Upper lobe of right lung (tissue), 1 donor: ENCODE results near the gene WNK2. TPM values are rescaled to one million over a fixed set of nuclear protein-coding genes. Genes with fewer than 3 reads are reported as not detected.

Experiments used
- ATAC-seq: fragments of 200-7000 bp; cut with Tn5 transposase; one replicate; pipeline ENCODE4 v1.9.1; 2020; ENCODE audit warnings: mild to moderate bottlenecking, moderate library complexity
- DNase-seq: peaks from one replicate; pipeline ENCODE4 v3.0.0-alpha.2; 2020
- H3K27ac ChIP-seq: fragments of 200-600 bp; one replicate; pipeline ENCODE4 v1.8.0; 2022
- H3K27me3 ChIP-seq: fragments of 200-600 bp; one replicate; pipeline ENCODE4 v1.8.0; 2022; ENCODE audit warnings: mild to moderate bottlenecking
- H3K36me3 ChIP-seq: fragments of 200-600 bp; one replicate; pipeline ENCODE4 v1.8.0; 2022
- H3K4me1 ChIP-seq: fragments of 200-600 bp; one replicate; pipeline ENCODE4 v1.8.0; 2022
- H3K4me3 ChIP-seq: fragments of 200-600 bp; one replicate; pipeline ENCODE4 v1.8.0; 2022; ENCODE audit warnings: mild to moderate bottlenecking
- H3K9me3 ChIP-seq: fragments of 200-600 bp; one replicate; pipeline ENCODE4 v1.8.0; 2022
- intact Hi-C: fragments of 100-400 bp; cut with DNase I; formaldehyde crosslinking; loops from one replicate; pipeline ENCODE4 v1.11.0; 2022
- total RNA-seq: library from RNA; stranded (reverse); fragmentation: NEBNext Ultra II Directional; extraction: Animal tissue kit (Norgen Biotek cat#: 25700); gene quantifications from one replicate; pipeline ENCODE4 v1.2.1, GENCODE V29; 2021
- TF ChIP-seq, protein P1 (sequence below): fragments of 200-600 bp; IDR thresholded peaks from one replicate; pipeline ENCODE4 v1.8.0; 2022; ENCODE audit warnings: antibody characterized with exemption
- donor health status: DM: no; HTN: yes; CAD: no; lungs with severe emphysema.

WNK2 gene
- total RNA-seq, 1 donor from 2014 or later = 0.35 TPM

GRCh38 chr9:93308158-93308602 lies 124.2 kb downstream of the WNK2 start:
- H3K4me1 ChIP-seq = no peaks in the 10 kb centered on the region
- intact Hi-C loops = loop anchor here (10.0 kb wide), 1 partner anchor 153 kb away; no protein-coding TSS in a partner anchor
- H3K27ac ChIP-seq = no peak overlapping the region
- no peak overlapping the region for H3K4me3 ChIP-seq
- no peaks in the 10 kb centered on the region for H3K27me3 ChIP-seq
- TF ChIP-seq, protein P1, sequence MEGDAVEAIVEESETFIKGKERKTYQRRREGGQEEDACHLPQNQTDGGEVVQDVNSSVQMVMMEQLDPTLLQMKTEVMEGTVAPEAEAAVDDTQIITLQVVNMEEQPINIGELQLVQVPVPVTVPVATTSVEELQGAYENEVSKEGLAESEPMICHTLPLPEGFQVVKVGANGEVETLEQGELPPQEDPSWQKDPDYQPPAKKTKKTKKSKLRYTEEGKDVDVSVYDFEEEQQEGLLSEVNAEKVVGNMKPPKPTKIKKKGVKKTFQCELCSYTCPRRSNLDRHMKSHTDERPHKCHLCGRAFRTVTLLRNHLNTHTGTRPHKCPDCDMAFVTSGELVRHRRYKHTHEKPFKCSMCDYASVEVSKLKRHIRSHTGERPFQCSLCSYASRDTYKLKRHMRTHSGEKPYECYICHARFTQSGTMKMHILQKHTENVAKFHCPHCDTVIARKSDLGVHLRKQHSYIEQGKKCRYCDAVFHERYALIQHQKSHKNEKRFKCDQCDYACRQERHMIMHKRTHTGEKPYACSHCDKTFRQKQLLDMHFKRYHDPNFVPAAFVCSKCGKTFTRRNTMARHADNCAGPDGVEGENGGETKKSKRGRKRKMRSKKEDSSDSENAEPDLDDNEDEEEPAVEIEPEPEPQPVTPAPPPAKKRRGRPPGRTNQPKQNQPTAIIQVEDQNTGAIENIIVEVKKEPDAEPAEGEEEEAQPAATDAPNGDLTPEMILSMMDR = no peak
- no peaks in the 10 kb centered on the region for H3K36me3 ChIP-seq
- ATAC-seq (no peak), DNase-seq (peak; percentile 57)
- no peaks in the 10 kb centered on the region for H3K9me3 ChIP-seq

DNA sequence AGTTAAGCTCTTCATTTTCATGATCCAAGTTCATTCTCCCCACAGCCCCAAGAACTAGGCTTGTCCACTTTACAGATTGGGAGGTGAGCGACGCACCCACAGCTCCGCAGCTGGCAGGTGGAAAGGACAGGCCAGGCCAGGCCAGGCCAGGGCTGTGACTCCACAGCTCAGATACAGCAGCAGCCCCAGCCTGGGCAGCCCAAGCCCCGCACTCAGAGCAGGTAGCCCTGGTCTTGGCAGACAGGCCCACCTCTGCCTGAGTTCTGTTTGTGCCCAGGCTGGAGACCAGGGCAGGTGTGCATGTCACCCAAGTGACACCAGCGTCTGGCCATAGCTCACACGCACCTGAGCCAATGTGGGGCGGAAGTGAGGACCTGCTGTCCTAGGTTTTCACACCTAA lies 124.7 kb downstream of the WNK2 start:
- H3K4me1 ChIP-seq = no peaks in the 10 kb centered on the region
- H3K9me3 ChIP-seq = no peaks in the 10 kb centered on the region
- H3K36me3 ChIP-seq = no peaks in the 10 kb centered on the region
- no peaks in the 10 kb centered on the region for H3K27me3 ChIP-seq
- no peak overlapping the region for H3K27ac ChIP-seq
- TF ChIP-seq, protein P1 = no peak
- DNase-seq (peak; percentile 51), ATAC-seq (no peak)
- intact Hi-C loops = loop anchor here (10.0 kb wide), 1 partner anchor 154 kb away; no protein-coding TSS in a partner anchor
- no peak overlapping the region for H3K4me3 ChIP-seq

DNA sequence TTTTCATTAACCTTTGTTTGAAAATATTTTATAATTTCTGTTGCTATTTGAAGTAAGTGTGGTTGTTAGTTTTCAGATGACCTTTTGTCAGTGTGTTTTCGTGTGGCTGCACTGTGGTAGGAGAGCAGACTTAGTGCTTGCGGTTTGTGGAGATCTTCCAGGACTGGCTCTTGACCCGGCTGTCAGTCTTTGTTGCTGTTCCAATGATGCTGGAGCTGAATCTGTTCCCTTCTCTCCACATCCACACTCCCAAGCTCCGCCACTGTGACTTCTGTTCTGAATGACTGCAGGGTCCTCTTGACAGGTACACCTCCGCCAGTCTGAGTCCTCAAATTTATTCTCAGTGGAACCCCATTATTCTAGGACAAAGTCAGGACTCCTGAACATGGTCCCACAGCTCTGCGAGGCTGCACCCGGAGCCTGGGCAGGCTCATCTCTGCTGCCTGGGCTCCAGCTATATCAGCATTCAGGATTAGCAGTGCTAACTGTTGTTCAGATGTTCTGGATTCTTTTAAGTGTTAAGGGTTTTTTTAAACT lies 126.0 kb downstream of the WNK2 start:
- Histone ChIP-seq H3K27me3 (no peaks in the 10 kb centered on the region), H3K36me3 (no peaks in the 10 kb centered on the region), H3K4me1 (no peaks in the 10 kb centered on the region), H3K4me3 (no peak overlapping the region), H3K9me3 (no peaks in the 10 kb centered on the region), H3K27ac (no peak overlapping the region)
- ATAC-seq = no peak
- TF ChIP-seq, protein P1 = no peak
- no peak for DNase-seq
- intact Hi-C loops = loop anchor here (10.0 kb wide), 1 partner anchor 155 kb away; no protein-coding TSS in a partner anchor

DNA sequence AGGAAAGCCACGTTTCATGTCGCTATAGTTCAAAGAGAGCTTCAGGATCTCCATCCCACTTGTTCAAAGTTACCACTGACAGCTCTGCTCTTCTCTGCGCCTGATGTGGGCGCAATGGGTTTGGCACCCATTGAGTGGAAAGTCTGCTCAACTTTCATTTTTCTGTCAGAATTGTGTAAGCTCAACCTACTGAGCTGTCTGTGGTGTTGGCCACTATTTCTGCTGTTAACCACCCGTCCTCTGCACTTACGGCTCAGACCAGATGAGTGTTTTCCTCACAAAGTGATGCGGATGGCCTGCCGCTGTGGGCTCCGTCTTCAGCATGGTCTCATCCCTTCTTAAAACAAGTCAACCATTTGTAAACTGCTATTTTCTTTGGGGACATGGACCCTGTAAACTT lies 131.2 kb downstream of the WNK2 start:
- ATAC-seq (no peak), DNase-seq (peak; percentile 15)
- H3K36me3 ChIP-seq = no peaks in the 10 kb centered on the region
- no peak overlapping the region for H3K27ac ChIP-seq
- no peaks in the 10 kb centered on the region for H3K4me1 ChIP-seq
- H3K9me3 ChIP-seq = no peaks in the 10 kb centered on the region
- TF ChIP-seq, protein P1 = no peak
- no peak overlapping the region for H3K4me3 ChIP-seq
- intact Hi-C loops = no loop called here
- peaks cover 8% of the 10 kb centered on the region for H3K27me3 ChIP-seq

GRCh38 chr9:93315960-93316359 lies 132.0 kb downstream of the WNK2 start:
- H3K4me3 ChIP-seq = no peak overlapping the region
- ATAC-seq = no peak
- TF ChIP-seq, protein P1 = no peak
- no peak for DNase-seq
- no peak overlapping the region for H3K27ac ChIP-seq
- intact Hi-C loops = no loop called here
- H3K4me1 ChIP-seq = no peaks in the 10 kb centered on the region
- no peaks in the 10 kb centered on the region for H3K36me3 ChIP-seq
- H3K27me3 ChIP-seq = peaks cover 10% of the 10 kb centered on the region
- no peaks in the 10 kb centered on the region for H3K9me3 ChIP-seq
